ENCODE results near the gene AP5B1.

AP5B1 gene

GRCh38 chr11:65786008-65786785 lies 5.4 kb upstream of the AP5B1 start:
- TF ChIP-seq GATA3 (IDR thresholded peaks at IDR 0.05; ENCODE audit: low read depth, low read length) = no peak
- no peak for TF ChIP-seq GATA2 (IDR thresholded peaks at IDR 0.05; ENCODE audit: low read depth, low read length)

GRCh38 chr11:65785319-65786007 lies 4.7 kb upstream of the AP5B1 start:
- no peak for TF ChIP-seq GATA3 (IDR thresholded peaks at IDR 0.05; ENCODE audit: low read depth, low read length)
- no peak for TF ChIP-seq GATA2 (IDR thresholded peaks at IDR 0.05; ENCODE audit: low read depth, low read length)

DNA sequence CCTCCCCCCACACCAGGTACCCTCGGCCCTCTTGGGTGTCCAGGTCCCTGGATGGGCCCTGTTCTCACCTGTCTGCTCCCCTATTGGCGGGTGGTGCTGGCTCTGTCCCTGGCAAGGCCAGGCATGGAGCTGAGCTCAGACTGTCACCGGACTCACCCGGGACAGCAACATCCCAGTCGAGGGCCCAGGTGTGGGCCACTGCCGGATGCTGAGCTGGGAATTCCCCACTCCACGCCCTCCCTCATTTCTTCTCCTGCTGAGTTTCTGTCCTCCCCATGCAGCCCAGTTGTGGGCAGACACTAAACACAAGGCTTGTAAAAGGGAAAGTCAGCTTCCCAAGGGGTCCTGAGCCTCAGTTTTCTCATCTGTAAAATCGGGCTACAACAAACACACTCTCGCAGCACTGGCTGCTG lies 2.0 kb upstream of the AP5B1 start:
- TF ChIP-seq GATA3 (IDR thresholded peaks at IDR 0.05; ENCODE audit: low read depth, low read length) (no peak), GATA2 (IDR thresholded peaks at IDR 0.05; ENCODE audit: low read depth, low read length) (no peak)

DNA sequence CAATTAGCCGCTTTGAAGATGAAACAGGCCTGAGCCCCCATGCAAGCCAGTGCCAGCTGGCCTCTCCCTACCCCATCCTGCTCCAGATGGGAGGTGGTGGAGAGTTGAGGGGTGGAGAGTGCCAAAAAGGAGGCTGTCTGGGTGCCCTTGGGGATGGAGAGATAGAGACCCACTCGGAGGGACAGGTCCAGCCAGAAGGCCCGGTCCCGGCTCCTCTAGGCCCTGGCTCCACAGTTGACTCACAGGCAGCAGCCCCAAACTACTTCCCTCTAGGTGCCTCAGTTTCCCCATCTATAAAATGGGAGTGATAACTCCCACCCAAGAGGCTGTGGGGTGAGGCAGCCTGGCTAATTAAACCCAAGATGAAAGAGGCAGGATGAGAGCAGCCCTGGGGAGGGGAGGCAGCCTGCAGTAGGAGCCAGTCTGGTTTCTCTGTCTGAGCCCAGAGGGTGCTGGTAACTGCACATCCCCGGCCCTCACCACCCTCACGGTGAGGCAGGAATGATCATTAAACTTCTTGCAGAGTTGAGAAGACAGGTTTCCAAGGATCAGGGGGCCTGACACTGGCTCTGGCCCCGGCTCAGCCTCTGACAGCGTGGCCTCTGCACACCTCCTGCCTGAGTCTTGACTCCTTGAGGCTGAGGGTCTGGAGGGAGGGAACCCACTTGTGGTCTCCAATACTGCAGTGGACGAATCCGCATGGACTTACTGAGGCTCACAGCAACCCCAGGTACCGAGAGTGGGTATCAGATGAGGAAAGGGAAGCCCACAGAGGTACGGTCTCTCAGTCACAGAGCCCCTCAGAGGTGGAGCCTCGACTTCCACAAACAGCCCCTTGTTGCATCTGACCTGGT lies 1.4 kb upstream of the AP5B1 start:
- TF ChIP-seq GATA3 (IDR thresholded peaks at IDR 0.05; ENCODE audit: low read depth, low read length) (no peak), GATA2 (IDR thresholded peaks at IDR 0.05; ENCODE audit: low read depth, low read length) (no peak)

- TF ChIP-seq GATA2 (IDR thresholded peaks at IDR 0.05; ENCODE audit: low read depth, low read length) (no peak), GATA3 (IDR thresholded peaks at IDR 0.05; ENCODE audit: low read depth, low read length) (no peak)
These were observed 581 bp upstream of the AP5B1 start for GRCh38 chr11:65781152-65781961.

GRCh38 chr11:65779919-65780769 lies 632 bp downstream of the AP5B1 start:
- TF ChIP-seq GATA2 (IDR thresholded peaks at IDR 0.05; ENCODE audit: low read depth, low read length) (no peak), GATA3 (IDR thresholded peaks at IDR 0.05; ENCODE audit: low read depth, low read length) (no peak)

- no peak for TF ChIP-seq GATA3 (IDR thresholded peaks at IDR 0.05; ENCODE audit: low read depth, low read length)
- no peak for TF ChIP-seq GATA2 (IDR thresholded peaks at IDR 0.05; ENCODE audit: low read depth, low read length)
These were observed 1.2 kb downstream of the AP5B1 start for GRCh38 chr11:65779669-65779918.

DNA sequence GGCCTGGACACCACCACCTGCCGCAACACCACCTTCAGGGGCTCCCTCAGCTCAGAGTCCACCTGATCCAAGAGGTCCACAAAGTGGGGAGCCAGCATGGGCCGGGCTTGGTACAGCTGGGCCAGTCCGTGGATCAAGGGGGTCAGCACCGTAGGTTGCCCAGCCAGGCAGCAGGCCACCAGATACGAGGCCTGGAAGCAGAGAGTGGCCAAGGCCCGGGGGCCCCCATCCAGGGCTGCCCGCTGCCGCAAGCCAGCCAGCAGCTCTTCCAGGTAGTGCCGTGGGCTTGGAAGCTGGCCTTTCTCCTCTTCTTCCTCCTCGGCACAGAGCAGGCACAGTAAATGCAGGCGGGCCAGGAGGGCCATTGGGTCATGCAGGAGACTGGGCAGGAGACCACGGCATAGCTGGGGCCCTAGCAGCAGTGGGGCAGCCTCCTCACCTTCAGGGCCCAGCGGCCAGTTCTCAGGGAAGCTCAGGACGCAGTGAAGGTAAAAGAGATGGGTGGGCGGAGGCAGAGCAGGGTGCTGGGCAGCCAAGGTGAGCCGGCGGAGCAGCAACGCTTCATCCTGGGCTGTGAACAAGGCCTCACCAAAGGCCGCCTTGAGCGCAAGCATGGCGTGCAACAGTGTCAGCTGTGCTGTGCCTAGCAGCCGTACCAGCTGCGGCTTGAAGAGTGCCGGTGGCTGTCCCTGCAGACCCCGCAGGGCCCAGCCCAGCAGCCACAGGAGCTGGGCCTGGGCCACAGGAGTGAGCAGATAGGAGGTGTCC lies 1.7 kb downstream of the AP5B1 start:
- TF ChIP-seq GATA3 (IDR thresholded peaks at IDR 0.05; ENCODE audit: low read depth, low read length) (no peak), GATA2 (IDR thresholded peaks at IDR 0.05; ENCODE audit: low read depth, low read length) (no peak)

DNA sequence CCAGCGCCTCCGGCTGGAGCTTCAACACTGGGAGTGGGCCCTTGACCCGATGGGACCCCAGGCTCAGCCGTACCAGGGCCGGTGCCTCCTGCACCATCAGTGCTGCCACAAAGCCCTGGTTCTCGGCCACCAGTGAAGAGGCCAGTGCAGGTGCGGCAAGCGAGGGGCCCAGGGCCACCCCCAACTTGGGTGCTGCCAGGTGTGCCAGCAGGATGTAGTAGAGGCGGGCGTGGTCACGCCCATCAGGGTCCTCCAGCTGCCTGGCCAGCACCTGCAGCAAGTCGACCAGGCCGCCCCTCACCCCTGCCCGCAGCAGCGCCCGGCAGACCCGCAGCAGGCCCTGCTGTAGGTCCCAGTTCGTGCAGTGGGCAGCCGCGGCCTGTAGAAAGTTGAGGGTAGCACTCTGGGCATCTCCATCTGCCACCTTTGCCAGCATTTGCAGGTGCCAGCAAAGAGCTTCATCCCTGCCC lies 2.3 kb downstream of the AP5B1 start:
- TF ChIP-seq GATA3 (IDR thresholded peaks at IDR 0.05; ENCODE audit: low read depth, low read length) (no peak), GATA2 (IDR thresholded peaks at IDR 0.05; ENCODE audit: low read depth, low read length) (no peak)

- TF ChIP-seq GATA2 (IDR thresholded peaks at IDR 0.05; ENCODE audit: low read depth, low read length) (no peak), GATA3 (IDR thresholded peaks at IDR 0.05; ENCODE audit: low read depth, low read length) (no peak)
These were observed 2.9 kb downstream of the AP5B1 start for GRCh38 chr11:65777821-65778361.

DNA sequence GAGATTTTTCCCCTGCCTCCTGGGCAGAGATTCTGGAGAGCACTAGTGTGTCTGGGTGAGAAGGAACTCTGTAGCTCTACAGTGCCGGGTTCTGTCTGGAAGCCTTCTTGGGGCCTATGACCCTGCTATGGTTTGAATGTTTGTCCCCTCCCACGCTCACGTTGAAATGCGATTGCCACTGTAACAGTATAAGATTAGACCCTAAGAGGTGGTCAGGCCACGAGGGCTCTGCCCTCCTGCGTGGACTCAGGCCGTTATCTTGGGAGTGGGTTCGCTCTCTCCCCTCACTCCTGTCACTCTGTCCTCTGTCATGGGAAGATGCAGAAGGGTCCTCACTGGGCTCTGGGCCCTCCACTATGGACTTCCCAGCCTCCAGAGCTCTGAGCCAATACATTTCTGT lies 3.5 kb downstream of the AP5B1 start:
- TF ChIP-seq GATA3 (IDR thresholded peaks at IDR 0.05; ENCODE audit: low read depth, low read length) (no peak), GATA2 (IDR thresholded peaks at IDR 0.05; ENCODE audit: low read depth, low read length) (no peak)

DNA sequence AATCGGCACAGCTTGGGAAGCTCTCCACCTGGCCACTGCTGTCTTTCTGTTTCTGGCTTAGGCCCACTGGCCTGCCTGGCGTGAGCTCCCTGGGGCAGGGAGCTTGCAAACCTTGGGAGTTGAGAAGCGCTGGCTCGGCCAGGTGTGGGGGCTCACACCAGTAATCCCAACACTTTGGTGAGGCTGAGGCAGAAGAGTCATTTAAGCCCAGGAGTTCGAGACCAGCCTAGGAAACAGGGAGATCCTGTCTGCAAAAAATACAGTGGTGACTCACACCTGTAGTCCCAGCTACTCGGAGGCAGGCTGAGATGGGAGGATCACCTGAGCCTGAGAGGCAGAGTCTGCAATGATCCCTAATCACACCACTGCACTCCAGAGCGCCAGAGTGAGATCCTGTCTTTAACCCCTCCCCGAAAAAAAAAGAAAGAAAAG lies 4.0 kb downstream of the AP5B1 start:
- TF ChIP-seq GATA3 (IDR thresholded peaks at IDR 0.05; ENCODE audit: low read depth, low read length) (no peak), GATA2 (IDR thresholded peaks at IDR 0.05; ENCODE audit: low read depth, low read length) (no peak)

Measured in SH-SY5Y (cell line).